Spleen (tissue), 7 donors: Measurements from ENCODE around the gene ADGRG3.

ENCODE experiments used
- POLR2A ChIP-seq, 3 donors: fragments of 450-650 bp; IDR thresholded peaks; one replicate each; pipeline ENCODE4 v1.5.1; 2017; ENCODE audit warnings: antibody characterized with exemption in 3 of 3, mild to moderate bottlenecking in 1 of 3
- POLR2AphosphoS5 ChIP-seq, 3 donors: sonication (generic); formaldehyde crosslinking; IDR thresholded peaks; one replicate each; pipeline ENCODE4 v1.5.1; 2017; ENCODE audit warnings: antibody characterized with exemption in 3 of 3
- TF ChIP-seq, protein P1 (sequence below), 11 experiments: fragments of 200-600 bp in 7 of 11; fragments of 450-650 bp in 4 of 11; sonication (generic) in 4 of 11; IDR thresholded peaks in 8 of 11; conservative IDR thresholded peaks in 3 of 11; 1 replicate in 7 of 11; 2 replicates in 4 of 11; pipeline versions ENCODE4 v1.4.0 to v1.8.0; 2016 to 2021; ENCODE audit warnings: antibody characterized with exemption in 11 of 11, inconsistent platforms in 4 of 11, mild to moderate bottlenecking in 1 of 11
- donor health status: DM: no; HTN: no; CAD: no; lungs with moderate emphysema.
- donor health status: DM: no; HTN: no; CAD: no.
- donor health status: DM: no; HTN: no; CAD: no.

DNA sequence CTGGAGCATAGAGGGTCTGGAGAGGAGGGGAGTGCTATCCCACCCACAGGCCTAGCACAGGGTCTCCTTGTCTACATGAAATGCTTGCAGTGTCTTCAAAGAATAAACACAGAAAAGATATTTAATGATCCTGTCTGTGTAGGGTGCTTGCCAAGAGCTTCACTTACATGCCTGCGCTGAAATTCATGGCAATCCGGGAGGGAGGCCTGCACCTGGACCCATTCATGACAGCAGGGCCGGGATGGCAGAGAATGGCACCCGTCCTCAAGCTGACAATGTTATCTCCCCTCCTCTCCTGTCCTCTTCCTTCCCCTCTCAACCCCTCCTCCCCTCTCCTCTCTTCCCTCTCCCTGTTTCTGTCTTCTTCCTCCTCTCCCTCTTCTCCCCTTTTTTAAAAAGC is 2.1 kb downstream of the ADGRG3 start:
- TF ChIP-seq, protein P1, sequence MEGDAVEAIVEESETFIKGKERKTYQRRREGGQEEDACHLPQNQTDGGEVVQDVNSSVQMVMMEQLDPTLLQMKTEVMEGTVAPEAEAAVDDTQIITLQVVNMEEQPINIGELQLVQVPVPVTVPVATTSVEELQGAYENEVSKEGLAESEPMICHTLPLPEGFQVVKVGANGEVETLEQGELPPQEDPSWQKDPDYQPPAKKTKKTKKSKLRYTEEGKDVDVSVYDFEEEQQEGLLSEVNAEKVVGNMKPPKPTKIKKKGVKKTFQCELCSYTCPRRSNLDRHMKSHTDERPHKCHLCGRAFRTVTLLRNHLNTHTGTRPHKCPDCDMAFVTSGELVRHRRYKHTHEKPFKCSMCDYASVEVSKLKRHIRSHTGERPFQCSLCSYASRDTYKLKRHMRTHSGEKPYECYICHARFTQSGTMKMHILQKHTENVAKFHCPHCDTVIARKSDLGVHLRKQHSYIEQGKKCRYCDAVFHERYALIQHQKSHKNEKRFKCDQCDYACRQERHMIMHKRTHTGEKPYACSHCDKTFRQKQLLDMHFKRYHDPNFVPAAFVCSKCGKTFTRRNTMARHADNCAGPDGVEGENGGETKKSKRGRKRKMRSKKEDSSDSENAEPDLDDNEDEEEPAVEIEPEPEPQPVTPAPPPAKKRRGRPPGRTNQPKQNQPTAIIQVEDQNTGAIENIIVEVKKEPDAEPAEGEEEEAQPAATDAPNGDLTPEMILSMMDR (IDR thresholded peaks at IDR 0.05 in 8 of 11, conservative IDR thresholded peaks at IDR 0.05 in 3 of 11): no peak
- TF ChIP-seq POLR2A (IDR thresholded peaks at IDR 0.05) (no peak), POLR2AphosphoS5 (IDR thresholded peaks at IDR 0.05) (no peak)
